K562 (cell line): ENCODE measurements around the gene MTHFR. TPM values are rescaled to one million over a fixed set of nuclear protein-coding genes. Genes with fewer than 3 reads are reported as not detected.
A peak's percentile ranks its signal among the peaks of the same experiment; 100 is the strongest.

Experiments used
- CTBP1 ChIP-seq: fragments of 450-650 bp; IDR thresholded peaks from 2 replicates; pipeline ENCODE4 v1.6.1; 2016; ENCODE audit warnings: borderline replicate concordance
- ESRRA ChIP-seq: fragments of 450-650 bp; IDR thresholded peaks from 2 replicates; pipeline ENCODE4 v1.6.1; 2014; ENCODE audit warnings: low read depth, mild to moderate bottlenecking, moderate library complexity, borderline replicate concordance
- GMEB1 ChIP-seq: fragments of 250-450 bp; sonication (Bioruptor Pico); IDR thresholded peaks from 2 replicates; pipeline ENCODE4 v1.4.0; 2020; ENCODE audit warnings: mild to moderate bottlenecking
- HDAC1 ChIP-seq, 2 experiments: fragments of 450-650 bp; IDR thresholded peaks; 2 replicates each; pipeline ENCODE4 v1.6.1; 2016 to 2017; ENCODE audit warnings: inconsistent platforms in 1 of 2, mild to moderate bottlenecking in 1 of 2, moderate library complexity in 1 of 2
- HDGF ChIP-seq: fragments of 450-650 bp; IDR thresholded peaks from 2 replicates; pipeline ENCODE4 v1.6.1; 2016
- HNRNPH1 ChIP-seq: fragments of 200-400 bp; formaldehyde crosslinking; optimal IDR thresholded peaks from 2 replicates; pipeline ENCODE3; 2017; ENCODE audit warnings: low read depth, mild to moderate bottlenecking, low read length, moderate library complexity
- ILF3 ChIP-seq: fragments of 450-650 bp; IDR thresholded peaks from 2 replicates; pipeline ENCODE4 v1.6.1; 2018; ENCODE audit warnings: antibody characterized with exemption, mild to moderate bottlenecking, moderate library complexity, borderline replicate concordance
- KDM1A ChIP-seq, 2 experiments: fragments of 450-650 bp; IDR thresholded peaks; 2 replicates each; pipeline ENCODE4 v1.6.1; 2016; ENCODE audit warnings: mild to moderate bottlenecking in 2 of 2
- MYC ChIP-seq, 2 experiments: fragments of 250-450 bp in 1 of 2; sonication (Bioruptor Pico) in 1 of 2; IDR thresholded peaks; 2 replicates each; pipeline versions ENCODE4 v1.5.1 to v1.6.1; 2012 to 2021; ENCODE audit warnings: low read depth in 2 of 2, borderline replicate concordance in 1 of 2, improper control_type of control experiment in 1 of 2, low read length in 1 of 2, mild to moderate bottlenecking in 1 of 2, moderate library complexity in 1 of 2
- NCOA4 ChIP-seq: fragments of 450-650 bp; IDR thresholded peaks from 2 replicates; pipeline ENCODE4 v1.6.1; 2018; ENCODE audit warnings: mild to moderate bottlenecking; ENCODE audit not compliant: partially characterized antibody
- SMARCC2 ChIP-seq: fragments of 450-650 bp; IDR thresholded peaks from 2 replicates; pipeline ENCODE4 v1.6.1; 2017; ENCODE audit warnings: antibody characterized with exemption, moderate library complexity, mild to moderate bottlenecking, low read depth
- SOX6 ChIP-seq: fragments of 450-650 bp; IDR thresholded peaks from 2 replicates; pipeline ENCODE4 v1.6.1; 2014; ENCODE audit warnings: mild to moderate bottlenecking
- THAP12 ChIP-seq: fragments of 250-450 bp; sonication (Bioruptor Pico); IDR thresholded peaks from 2 replicates; pipeline ENCODE4 v1.9.0; 2021; ENCODE audit warnings: mild to moderate bottlenecking, inconsistent platforms
- TOE1 ChIP-seq, 2 experiments: fragments of 450-650 bp in 1 of 2; sonication (generic) in 1 of 2; formaldehyde crosslinking in 1 of 2; IDR thresholded peaks; 2 replicates each; pipeline versions ENCODE4 v1.7.1 to v1.8.0; 2016 to 2022; ENCODE audit warnings: borderline replicate concordance in 2 of 2, mild to moderate bottlenecking in 2 of 2, antibody characterized with exemption in 1 of 2, inconsistent platforms in 1 of 2, low read depth in 1 of 2, missing genetic modification reagents in 1 of 2, moderate library complexity in 1 of 2
- XRCC3 ChIP-seq: fragments of 450-650 bp; IDR thresholded peaks from 2 replicates; pipeline ENCODE4 v1.6.1; 2017; ENCODE audit warnings: mild to moderate bottlenecking, moderate library complexity
- ZNF644 ChIP-seq: fragments of 200-800 bp; sonication (Bioruptor generic); IDR thresholded peaks from 2 replicates; pipeline ENCODE4 v1.6.1; 2016; ENCODE audit warnings: low read depth, missing genetic modification characterization, missing compliant biosample characterization
- ZNF785 ChIP-seq: fragments of 250-450 bp; sonication (Bioruptor Pico); IDR thresholded peaks from 2 replicates; pipeline ENCODE4 v1.4.0; 2020; ENCODE audit warnings: mild to moderate bottlenecking
- polyA plus RNA-seq, 8 experiments: library from polyadenylated mRNA; depleted of rRNA in 4 of 8; stranded (reverse) in 5 of 8; unstranded in 3 of 8; fragments of >200 nt; fragmentation: Nextera tagmentation in 2 of 8; fragmentation: Illumina TruSeq in 1 of 8; extraction: Ambion mirVana in 2 of 8; extraction: Trizol in 1 of 8; gene quantifications; 2 replicates each; pipeline versions ENCODE4 v1.2.1 to v1.2.3, GENCODE V29; 2011 to 2014; ENCODE audit warnings: inconsistent platforms in 1 of 8, missing spikeins in 1 of 8
- total RNA-seq, 7 experiments: library from RNA; depleted of rRNA in 6 of 7; stranded (reverse); fragments of >200 nt in 6 of 7; fragmentation: Illumina TruSeq in 2 of 7; extraction: Trizol in 2 of 7; gene quantifications; 2 replicates each; pipeline versions ENCODE4 v1.2.1 to v1.2.3, GENCODE V29; 2011 to 2021; ENCODE audit warnings: low replicate concordance in 1 of 7
- TF ChIP-seq, protein P1 (sequence below): fragments of 200-800 bp; sonication (Bioruptor generic); IDR thresholded peaks from 2 replicates; pipeline ENCODE4 v1.6.1; 2016; ENCODE audit warnings: missing genetic modification characterization, missing compliant biosample characterization

MTHFR gene
- total and polyA plus RNA-seq, 9 of the 15 experiments (the other 6 are each of a cell fraction or from before 2014, with no cell fraction given): 5.0 to 104 (median 62.6) TPM

DNA sequence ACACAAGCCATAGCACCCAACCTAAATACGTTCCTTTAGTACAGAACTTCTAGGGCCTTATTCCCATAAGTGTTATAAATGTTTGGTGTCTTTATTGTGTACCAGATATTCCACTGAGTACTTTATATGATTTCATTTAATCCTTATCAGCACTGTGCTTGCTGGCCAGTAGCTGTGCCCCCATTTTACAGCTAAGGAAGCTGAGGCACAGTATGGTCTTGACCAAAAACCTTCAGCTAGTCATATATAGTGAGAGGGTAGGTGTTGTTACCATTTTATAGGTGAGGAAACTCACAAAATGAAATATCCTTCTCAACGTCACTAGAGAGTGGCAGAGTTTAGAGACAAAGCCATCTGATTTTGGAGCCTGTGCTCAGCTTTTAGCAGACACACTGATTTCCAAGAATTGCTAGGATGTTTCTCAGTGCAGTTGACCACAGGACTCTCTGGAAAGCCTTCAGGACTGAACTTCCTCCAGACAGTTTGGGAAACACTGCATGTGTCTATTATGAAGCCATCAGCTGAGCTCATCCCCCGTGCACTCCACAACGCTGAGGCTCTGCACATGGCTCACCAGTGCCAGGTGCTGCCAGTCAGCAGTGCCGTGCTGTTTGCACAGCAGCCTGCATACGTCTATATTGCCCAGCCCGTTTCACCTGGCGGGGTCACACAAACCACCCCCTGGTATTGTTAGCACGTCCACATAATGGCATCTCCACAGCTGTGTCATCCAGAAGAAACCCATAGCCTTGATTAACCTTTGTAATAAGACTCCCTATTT, 26.4 kb upstream of the MTHFR start (continued):
- TF ChIP-seq, protein P1, sequence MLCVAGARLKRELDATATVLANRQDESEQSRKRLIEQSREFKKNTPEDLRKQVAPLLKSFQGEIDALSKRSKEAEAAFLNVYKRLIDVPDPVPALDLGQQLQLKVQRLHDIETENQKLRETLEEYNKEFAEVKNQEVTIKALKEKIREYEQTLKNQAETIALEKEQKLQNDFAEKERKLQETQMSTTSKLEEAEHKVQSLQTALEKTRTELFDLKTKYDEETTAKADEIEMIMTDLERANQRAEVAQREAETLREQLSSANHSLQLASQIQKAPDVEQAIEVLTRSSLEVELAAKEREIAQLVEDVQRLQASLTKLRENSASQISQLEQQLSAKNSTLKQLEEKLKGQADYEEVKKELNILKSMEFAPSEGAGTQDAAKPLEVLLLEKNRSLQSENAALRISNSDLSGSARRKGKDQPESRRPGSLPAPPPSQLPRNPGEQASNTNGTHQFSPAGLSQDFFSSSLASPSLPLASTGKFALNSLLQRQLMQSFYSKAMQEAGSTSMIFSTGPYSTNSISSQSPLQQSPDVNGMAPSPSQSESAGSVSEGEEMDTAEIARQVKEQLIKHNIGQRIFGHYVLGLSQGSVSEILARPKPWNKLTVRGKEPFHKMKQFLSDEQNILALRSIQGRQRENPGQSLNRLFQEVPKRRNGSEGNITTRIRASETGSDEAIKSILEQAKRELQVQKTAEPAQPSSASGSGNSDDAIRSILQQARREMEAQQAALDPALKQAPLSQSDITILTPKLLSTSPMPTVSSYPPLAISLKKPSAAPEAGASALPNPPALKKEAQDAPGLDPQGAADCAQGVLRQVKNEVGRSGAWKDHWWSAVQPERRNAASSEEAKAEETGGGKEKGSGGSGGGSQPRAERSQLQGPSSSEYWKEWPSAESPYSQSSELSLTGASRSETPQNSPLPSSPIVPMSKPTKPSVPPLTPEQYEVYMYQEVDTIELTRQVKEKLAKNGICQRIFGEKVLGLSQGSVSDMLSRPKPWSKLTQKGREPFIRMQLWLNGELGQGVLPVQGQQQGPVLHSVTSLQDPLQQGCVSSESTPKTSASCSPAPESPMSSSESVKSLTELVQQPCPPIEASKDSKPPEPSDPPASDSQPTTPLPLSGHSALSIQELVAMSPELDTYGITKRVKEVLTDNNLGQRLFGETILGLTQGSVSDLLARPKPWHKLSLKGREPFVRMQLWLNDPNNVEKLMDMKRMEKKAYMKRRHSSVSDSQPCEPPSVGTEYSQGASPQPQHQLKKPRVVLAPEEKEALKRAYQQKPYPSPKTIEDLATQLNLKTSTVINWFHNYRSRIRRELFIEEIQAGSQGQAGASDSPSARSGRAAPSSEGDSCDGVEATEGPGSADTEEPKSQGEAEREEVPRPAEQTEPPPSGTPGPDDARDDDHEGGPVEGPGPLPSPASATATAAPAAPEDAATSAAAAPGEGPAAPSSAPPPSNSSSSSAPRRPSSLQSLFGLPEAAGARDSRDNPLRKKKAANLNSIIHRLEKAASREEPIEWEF (CRISPR knock-in tag): no peak
- TF ChIP-seq HDGF: no peak
- TF ChIP-seq ZNF785 (CRISPR knock-in tag): no peak
- peak in 1 of 2 experiments; percentile 65; a peak in 1 of 4 replicates for TF ChIP-seq KDM1A (IDR thresholded peaks at IDR 0.05)
- TF ChIP-seq HDAC1 (IDR thresholded peaks at IDR 0.05): 0 out of 4 replicates have a peak, but pooled peaks of 1 of the 2 experiments have one; percentile 10
- no peak for TF ChIP-seq ZNF644 (tag)
- TF ChIP-seq THAP12 (CRISPR knock-in tag): no peak
- no peak for TF ChIP-seq ILF3
- no peak for TF ChIP-seq HNRNPH1
- no peak for TF ChIP-seq SMARCC2
- TF ChIP-seq MYC (IDR thresholded peaks at IDR 0.05; ENCODE audit: low read depth, low read length): 0 out of 2 replicates have a peak, but pooled peaks have one; percentile 23
- TF ChIP-seq MYC (CRISPR knock-in tag; IDR thresholded peaks at IDR 0.05; ENCODE audit: borderline replicate concordance, low read depth): no peak
- no peak for TF ChIP-seq GMEB1
- no peak for TF ChIP-seq TOE1 (IDR thresholded peaks at IDR 0.05; ENCODE audit: borderline replicate concordance)
- no peak for TF ChIP-seq TOE1 (CRISPR knock-in tag; IDR thresholded peaks at IDR 0.05; ENCODE audit: borderline replicate concordance, low read depth)
- TF ChIP-seq CTBP1: 0 out of 2 replicates have a peak, but pooled peaks have one; percentile 18
- no peak for TF ChIP-seq SOX6
- no peak for TF ChIP-seq XRCC3
- TF ChIP-seq ESRRA: 0 out of 2 replicates have a peak, but pooled peaks have one; percentile 39
- TF ChIP-seq NCOA4: no peak
